SK-N-SH (cell line): Measurements from ENCODE around the gene TERT. TPM values are rescaled to one million over a fixed set of nuclear protein-coding genes. Genes with fewer than 3 reads are reported as not detected.

Source experiments
- CTCF ChIA-PET: fragments of 300-600, 350-600 bp; formaldehyde crosslinking; extraction: SDS; loops from one replicate; lab custom pipeline; 2021; lab: Yijun Ruan, JAX
- POLR2A ChIA-PET: fragments of 350-600 bp; sonication (Branson Sonifier 250); formaldehyde crosslinking; extraction: SDS; loops from one replicate; lab custom pipeline; 2020; ENCODE audit warnings: antibody characterized with exemption, inconsistent platforms; lab: Yijun Ruan, JAX
- DNase-seq: peaks from one replicate; pipeline ENCODE4 v3.0.0; 2012
- H2AFZ ChIP-seq: fragments of 200-600 bp; sonication (generic); 2 replicates; pipeline ENCODE4 v1.8.1; 2016; ENCODE audit warnings: antibody characterized with exemption, mild to moderate bottlenecking, low read depth
- H3F3A ChIP-seq: fragments of 200-600 bp; sonication (generic); replicated peaks from 2 replicates; pipeline ENCODE3; 2016; ENCODE audit warnings: antibody characterized with exemption, mild to moderate bottlenecking; ENCODE audit not compliant: insufficient read depth
- H3K27ac ChIP-seq, 2 experiments: fragments of 200-500 bp in 1 of 2; fragments of 200-600 bp in 1 of 2; sonication (Bioruptor generic) in 1 of 2; sonication (generic), shearing (Covaris generic) in 1 of 2; 2 replicates each; pipeline versions ENCODE4 v1.5.1 to v1.6.1; 2014 to 2016; ENCODE audit warnings: low read depth in 2 of 2, inconsistent platforms in 1 of 2, low read length in 1 of 2, mild to moderate bottlenecking in 1 of 2, mixed read lengths in 1 of 2
- H3K27me3 ChIP-seq: fragments of 200-600 bp; sonication (generic), shearing (Covaris generic); 2 replicates; pipeline ENCODE4 v1.6.1; 2016; ENCODE audit warnings: mixed run types; ENCODE audit not compliant: insufficient read depth
- H3K36me3 ChIP-seq, 2 experiments: fragments of 200-500 bp in 1 of 2; fragments of 200-600 bp in 1 of 2; sonication (Bioruptor generic) in 1 of 2; sonication (generic) in 1 of 2; replicated peaks in 1 of 2; 2 replicates each; pipeline versions ENCODE3 to v1.5.1; 2014 to 2016; ENCODE audit warnings: low read length in 1 of 2, mild to moderate bottlenecking in 1 of 2; ENCODE audit not compliant: insufficient read depth in 2 of 2, control insufficient read depth in 1 of 2
- H3K4me1 ChIP-seq, 2 experiments: fragments of 200-500 bp in 1 of 2; fragments of 200-600 bp in 1 of 2; sonication (Bioruptor generic) in 1 of 2; sonication (generic), shearing (Covaris generic) in 1 of 2; 2 replicates each; pipeline versions ENCODE4 v1.5.1 to v1.6.1; 2014 to 2016; ENCODE audit warnings: low read depth in 1 of 2, low read length in 1 of 2, mixed run types in 1 of 2; ENCODE audit not compliant: insufficient read depth in 2 of 2, control insufficient read depth in 1 of 2
- H3K4me2 ChIP-seq: fragments of 200-600 bp; sonication (generic), shearing (Covaris generic); 2 replicates; pipeline ENCODE4 v1.6.1; 2017; ENCODE audit warnings: mixed run types
- H3K4me3 ChIP-seq, 2 experiments: fragments of 200-500 bp in 1 of 2; fragments of 200-600 bp in 1 of 2; sonication (Bioruptor generic) in 1 of 2; sonication (generic), shearing (Covaris generic) in 1 of 2; 2 replicates each; pipeline versions ENCODE4 v1.5.1 to v1.8.1; 2014 to 2016; ENCODE audit warnings: low read depth in 2 of 2, inconsistent platforms in 1 of 2, low read length in 1 of 2, mild to moderate bottlenecking in 1 of 2, mixed read lengths in 1 of 2, moderate library complexity in 1 of 2
- H3K79me2 ChIP-seq: fragments of 200-600 bp; sonication (generic); 2 replicates; pipeline ENCODE4 v1.8.1; 2017; ENCODE audit warnings: mild to moderate bottlenecking; ENCODE audit not compliant: insufficient read depth
- H3K9ac ChIP-seq: fragments of 200-600 bp; sonication (generic); 2 replicates; pipeline ENCODE4 v1.6.1; 2017; ENCODE audit warnings: mixed run types
- H3K9me2 ChIP-seq: fragments of 200-600 bp; sonication (generic); 2 replicates; pipeline ENCODE4 v1.6.1; 2017; ENCODE audit warnings: mixed run types
- H3K9me3 ChIP-seq: fragments of 200-600 bp; sonication (generic); 2 replicates; pipeline ENCODE4 v1.6.1; 2017; ENCODE audit warnings: mixed run types, mild to moderate bottlenecking, moderate library complexity
- H4K20me1 ChIP-seq: fragments of 200-600 bp; sonication (generic); 2 replicates; pipeline ENCODE4 v1.6.1; 2017; ENCODE audit warnings: mild to moderate bottlenecking, mixed run types; ENCODE audit not compliant: insufficient read depth
- CHD2 ChIP-seq: fragments of 150-350 bp; IDR thresholded peaks from 2 replicates; pipeline ENCODE4 v1.6.1; 2018; ENCODE audit warnings: low read length; ENCODE audit not compliant: partially characterized antibody
- FOXM1 ChIP-seq: IDR thresholded peaks from 2 replicates; pipeline ENCODE4 v1.4.0; 2012; ENCODE audit warnings: low read depth, mild to moderate bottlenecking
- GABPA ChIP-seq: IDR thresholded peaks from 2 replicates; pipeline ENCODE4 v1.4.0; 2012; ENCODE audit warnings: low read depth, mild to moderate bottlenecking
- JUND ChIP-seq: IDR thresholded peaks from 2 replicates; pipeline ENCODE4 v1.4.0; 2012
- MXI1 ChIP-seq: IDR thresholded peaks from 2 replicates; pipeline ENCODE4 v1.6.1; 2012; ENCODE audit warnings: mild to moderate bottlenecking, low read depth, low read length, improper control_type of control experiment
- NFIC ChIP-seq: IDR thresholded peaks from 2 replicates; pipeline ENCODE4 v1.4.0; 2012; ENCODE audit warnings: borderline replicate concordance
- RAD21 ChIP-seq: IDR thresholded peaks from 2 replicates; pipeline ENCODE4 v1.6.1; 2012; ENCODE audit warnings: mild to moderate bottlenecking, low read length
- RFX5 ChIP-seq: IDR thresholded peaks from 2 replicates; pipeline ENCODE4 v1.6.1; 2012; ENCODE audit warnings: mild to moderate bottlenecking, improper control_type of control experiment, low read length
- RXRA ChIP-seq: IDR thresholded peaks from 2 replicates; pipeline ENCODE4 v1.4.0; 2012; ENCODE audit warnings: low read depth, mild to moderate bottlenecking, borderline replicate concordance
- SIN3A ChIP-seq: IDR thresholded peaks from 2 replicates; pipeline ENCODE4 v1.6.1; 2012; ENCODE audit warnings: low read depth, mild to moderate bottlenecking, low read length, moderate library complexity, borderline replicate concordance
- TAF1 ChIP-seq: IDR thresholded peaks from 2 replicates; pipeline ENCODE4 v1.6.1; 2012; ENCODE audit warnings: low read depth, mild to moderate bottlenecking, low read length, moderate library complexity, borderline replicate concordance
- TEAD4 ChIP-seq: IDR thresholded peaks from 2 replicates; pipeline ENCODE4 v1.4.0; 2012; ENCODE audit warnings: mild to moderate bottlenecking, borderline replicate concordance; ENCODE audit not compliant: insufficient read depth
- WGBS: methylation state at CpG from one replicate; pipeline ENCODE4 v1.1.6; 2017; ENCODE audit warnings: low lambda C conversion rate; 5-methylcytosine and 5-hydroxymethylcytosine counted together
- polyA plus RNA-seq, 3 experiments: library from polyadenylated mRNA; depleted of rRNA; stranded (reverse); fragments of >200 nt; gene quantifications; 2 replicates each; pipeline ENCODE4 v1.2.3, GENCODE V29; 2012
- TF ChIP-seq, protein P1 (sequence below): IDR thresholded peaks from 2 replicates; pipeline ENCODE4 v1.4.0; 2012; ENCODE audit warnings: low read depth, borderline replicate concordance
- TF ChIP-seq, protein P2 (sequence below): IDR thresholded peaks from 2 replicates; pipeline ENCODE4 v1.4.0; 2012; ENCODE audit warnings: low read depth
- TF ChIP-seq, protein P3 (sequence below): fragments of 150-350 bp; IDR thresholded peaks from 2 replicates; pipeline ENCODE4 v1.6.1; 2017; ENCODE audit warnings: antibody characterized with exemption, low read length, low read depth, borderline replicate concordance
- TF ChIP-seq, protein P4 (sequence below): fragments of 150-350 bp; IDR thresholded peaks from 2 replicates; pipeline ENCODE4 v1.6.1; 2016; ENCODE audit warnings: mild to moderate bottlenecking, low read depth, low read length

The TERT gene
- polyA plus RNA-seq, 1 of the 3 experiments (the other 2 are of a cell fraction): 2.4 TPM

DNA sequence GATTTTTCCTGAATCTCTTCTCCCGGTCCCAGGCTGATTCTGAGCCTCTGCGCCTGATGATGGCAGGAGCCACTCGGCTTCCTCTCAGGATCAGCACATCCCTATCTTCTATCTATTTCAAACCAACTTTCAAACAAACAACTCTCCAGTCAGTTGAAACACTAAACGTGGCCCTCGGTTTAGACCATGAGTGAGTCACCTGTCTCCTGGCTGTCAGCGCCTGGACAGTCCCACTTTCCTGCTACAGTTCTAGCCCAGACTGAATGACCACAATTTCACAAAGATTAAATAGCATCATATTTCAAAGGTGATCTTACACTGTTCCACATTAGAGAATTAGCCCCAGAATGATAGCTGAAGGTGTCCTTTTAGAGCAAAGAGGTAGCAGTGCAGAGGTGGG, 87.3 kb downstream of the TERT start (continued):
- TF ChIP-seq RXRA (no peak), TAF1 (no peak), MXI1 (no peak), RAD21 (no peak)
- TF ChIP-seq, protein P1, sequence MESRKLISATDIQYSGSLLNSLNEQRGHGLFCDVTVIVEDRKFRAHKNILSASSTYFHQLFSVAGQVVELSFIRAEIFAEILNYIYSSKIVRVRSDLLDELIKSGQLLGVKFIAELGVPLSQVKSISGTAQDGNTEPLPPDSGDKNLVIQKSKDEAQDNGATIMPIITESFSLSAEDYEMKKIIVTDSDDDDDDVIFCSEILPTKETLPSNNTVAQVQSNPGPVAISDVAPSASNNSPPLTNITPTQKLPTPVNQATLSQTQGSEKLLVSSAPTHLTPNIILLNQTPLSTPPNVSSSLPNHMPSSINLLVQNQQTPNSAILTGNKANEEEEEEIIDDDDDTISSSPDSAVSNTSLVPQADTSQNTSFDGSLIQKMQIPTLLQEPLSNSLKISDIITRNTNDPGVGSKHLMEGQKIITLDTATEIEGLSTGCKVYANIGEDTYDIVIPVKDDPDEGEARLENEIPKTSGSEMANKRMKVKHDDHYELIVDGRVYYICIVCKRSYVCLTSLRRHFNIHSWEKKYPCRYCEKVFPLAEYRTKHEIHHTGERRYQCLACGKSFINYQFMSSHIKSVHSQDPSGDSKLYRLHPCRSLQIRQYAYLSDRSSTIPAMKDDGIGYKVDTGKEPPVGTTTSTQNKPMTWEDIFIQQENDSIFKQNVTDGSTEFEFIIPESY: no peak
- TF ChIP-seq, all 33 proteins: peak for 0

DNA sequence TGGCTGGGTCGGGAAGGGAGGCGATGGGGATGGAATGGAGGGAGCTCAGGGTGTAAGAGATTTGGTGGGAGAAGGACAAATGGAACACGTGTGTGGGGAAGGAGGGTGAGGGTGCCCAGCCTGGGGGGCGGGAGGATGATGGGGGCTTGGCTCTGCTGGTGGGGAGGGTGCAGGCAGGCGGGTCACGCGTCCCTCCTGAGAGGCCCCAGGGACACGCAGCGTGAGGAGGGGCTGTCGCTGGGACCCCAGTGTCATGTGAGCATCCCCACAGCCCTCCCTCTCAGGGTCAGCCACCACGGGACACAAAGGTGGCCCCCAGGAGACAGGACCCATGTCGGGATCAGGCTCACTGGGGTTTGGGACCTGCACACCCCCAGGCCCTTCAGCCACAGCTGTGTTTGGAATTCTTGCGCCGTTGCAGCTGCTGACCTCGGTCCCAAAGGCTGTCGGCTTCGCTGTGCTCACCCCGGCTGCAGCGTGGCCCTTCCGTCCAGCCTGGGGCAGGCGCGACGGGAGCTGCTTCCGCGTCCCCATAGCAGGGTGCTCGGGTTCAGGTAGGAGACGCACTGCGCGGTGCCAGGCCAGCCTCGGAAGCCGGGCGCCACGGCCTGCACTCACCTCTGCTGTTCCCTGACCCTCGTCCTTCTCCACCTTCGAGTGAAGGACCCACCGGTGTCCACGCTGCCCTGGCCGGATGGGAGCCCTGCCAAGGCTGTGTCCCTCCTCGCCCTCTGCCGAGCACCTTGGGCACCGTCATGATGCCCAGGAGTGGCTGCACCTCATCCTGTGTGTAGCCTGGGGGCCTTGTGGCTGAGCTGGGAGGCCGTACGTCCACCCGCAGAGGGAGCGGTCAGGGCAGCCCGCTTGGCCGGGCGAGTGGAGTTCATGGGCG, 88.1 kb downstream of the TERT start:
- Histone ChIP-seq H3K27ac (no peak overlapping the region), H3K79me2 (no peaks in the 10 kb centered on the region), H3K9me3 (no peaks in the 10 kb centered on the region), H3K4me1 (no peaks in the 10 kb centered on the region), H3F3A (no peaks in the 10 kb centered on the region), H2AFZ (no peak overlapping the region), H3K9ac (no peak overlapping the region), H3K9me2 (no peaks in the 10 kb centered on the region), H3K4me3 (no peak overlapping the region), H3K4me2 (no peak overlapping the region), H3K36me3 (no peaks in the 10 kb centered on the region), H3K27me3 (peaks cover 52% of the 10 kb centered on the region), H4K20me1 (no peaks in the 10 kb centered on the region)
- ChIA-PET CTCF (interaction anchor here (1.4 to 2.8 kb wide), 3 partner anchors 12 to 438 kb away, joined by 3 to 23 read pairs (median 8); no protein-coding TSS in a partner anchor), POLR2A (no interaction called here)
- TF ChIP-seq RFX5: no peak
- no peak for TF ChIP-seq TAF1
- TF ChIP-seq, protein P2, sequence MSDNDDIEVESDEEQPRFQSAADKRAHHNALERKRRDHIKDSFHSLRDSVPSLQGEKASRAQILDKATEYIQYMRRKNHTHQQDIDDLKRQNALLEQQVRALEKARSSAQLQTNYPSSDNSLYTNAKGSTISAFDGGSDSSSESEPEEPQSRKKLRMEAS: no peak
- no peak for TF ChIP-seq JUND
- 36% methylated on average over 16 of the region's 49 CpGs for WGBS
- DNase-seq: no peak

DNA sequence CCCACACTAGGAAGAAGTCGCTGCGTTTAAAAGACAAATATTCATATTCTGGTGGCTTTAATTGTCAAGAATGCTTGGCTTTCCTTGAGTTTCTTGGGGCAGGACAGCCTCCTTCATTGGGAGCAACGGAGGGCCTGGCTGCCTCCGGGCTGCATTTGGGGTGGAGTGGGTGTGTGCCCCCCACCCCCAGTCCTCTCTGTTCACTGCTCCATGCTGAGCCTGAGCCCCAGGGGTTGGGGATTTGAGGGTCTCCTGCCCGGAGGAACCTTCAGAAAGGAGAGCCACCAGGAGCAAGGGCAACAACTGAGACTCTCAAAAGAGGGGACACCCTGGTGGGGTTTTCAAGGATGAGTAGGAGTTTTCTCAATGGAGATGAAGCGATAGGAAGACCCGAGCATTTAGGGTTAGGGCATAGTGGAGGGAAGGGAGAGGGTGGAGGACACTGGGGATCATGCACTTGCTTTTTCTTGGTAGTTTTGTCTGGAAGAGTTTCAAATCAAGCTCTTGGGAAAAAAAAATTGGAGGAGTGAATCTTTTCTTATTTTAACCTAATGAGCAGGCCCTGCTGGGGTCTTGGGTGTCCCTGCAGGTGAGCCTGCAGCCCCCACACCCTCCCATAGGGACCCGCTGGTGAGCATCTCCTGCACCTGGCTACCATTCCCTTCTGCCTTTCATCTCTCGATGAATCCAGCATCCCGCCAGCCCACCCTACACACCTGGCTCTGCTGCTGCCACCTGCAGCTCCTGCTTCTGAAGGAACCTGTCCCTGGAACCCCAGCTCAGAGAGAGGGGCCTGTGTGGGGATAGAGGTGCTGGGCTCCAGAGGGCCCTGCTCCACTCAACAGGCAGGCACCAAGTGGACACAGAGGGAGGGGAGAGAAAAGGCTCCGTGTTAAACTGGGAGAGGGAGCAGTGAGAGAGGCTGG, 89.3 kb downstream of the TERT start:
- no peaks in the 10 kb centered on the region for H4K20me1 ChIP-seq
- ChIA-PET CTCF (interaction anchor here (1.1 to 4.6 kb wide), 8 partner anchors 11 to 449 kb away, joined by 3 to 23 read pairs (median 4); no protein-coding TSS in a partner anchor), POLR2A (no interaction called here)
- H3K79me2 ChIP-seq: no peaks in the 10 kb centered on the region
- no peaks in the 10 kb centered on the region for H3K4me1 ChIP-seq
- 30% methylated on average over 10 of the region's 11 CpGs for WGBS
- no peak for DNase-seq
- no peak overlapping the region for H3K27ac ChIP-seq
- H3K36me3 ChIP-seq: no peaks in the 10 kb centered on the region
- H3K4me2 ChIP-seq: no peak overlapping the region
- H2AFZ ChIP-seq: no peak overlapping the region
- H3K9me2 ChIP-seq: no peaks in the 10 kb centered on the region
- no peaks in the 10 kb centered on the region for H3K9me3 ChIP-seq
- no peak overlapping the region for H3K4me3 ChIP-seq
- H3K9ac ChIP-seq: no peak overlapping the region
- H3F3A ChIP-seq: no peaks in the 10 kb centered on the region
- H3K27me3 ChIP-seq: peaks cover 56% of the 10 kb centered on the region
- TF ChIP-seq RXRA (no peak), GABPA (no peak), NFIC (no peak), MXI1 (no peak), CHD2 (no peak), TEAD4 (no peak), SIN3A (no peak), FOXM1 (no peak)
- TF ChIP-seq, protein P3, sequence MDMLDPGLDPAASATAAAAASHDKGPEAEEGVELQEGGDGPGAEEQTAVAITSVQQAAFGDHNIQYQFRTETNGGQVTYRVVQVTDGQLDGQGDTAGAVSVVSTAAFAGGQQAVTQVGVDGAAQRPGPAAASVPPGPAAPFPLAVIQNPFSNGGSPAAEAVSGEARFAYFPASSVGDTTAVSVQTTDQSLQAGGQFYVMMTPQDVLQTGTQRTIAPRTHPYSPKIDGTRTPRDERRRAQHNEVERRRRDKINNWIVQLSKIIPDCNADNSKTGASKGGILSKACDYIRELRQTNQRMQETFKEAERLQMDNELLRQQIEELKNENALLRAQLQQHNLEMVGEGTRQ: no peak
- TF ChIP-seq, protein P4, sequence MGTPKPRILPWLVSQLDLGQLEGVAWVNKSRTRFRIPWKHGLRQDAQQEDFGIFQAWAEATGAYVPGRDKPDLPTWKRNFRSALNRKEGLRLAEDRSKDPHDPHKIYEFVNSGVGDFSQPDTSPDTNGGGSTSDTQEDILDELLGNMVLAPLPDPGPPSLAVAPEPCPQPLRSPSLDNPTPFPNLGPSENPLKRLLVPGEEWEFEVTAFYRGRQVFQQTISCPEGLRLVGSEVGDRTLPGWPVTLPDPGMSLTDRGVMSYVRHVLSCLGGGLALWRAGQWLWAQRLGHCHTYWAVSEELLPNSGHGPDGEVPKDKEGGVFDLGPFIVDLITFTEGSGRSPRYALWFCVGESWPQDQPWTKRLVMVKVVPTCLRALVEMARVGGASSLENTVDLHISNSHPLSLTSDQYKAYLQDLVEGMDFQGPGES: no peak
